GM18505 (cell line): ENCODE measurements around the gene LCN10.
"Not testable (repeated sequence)": the region's sequence is repeated elsewhere in the genome, so short reads cannot be mapped to it uniquely, and the experiment has no call there.

Experiments used
- ATAC-seq: cut with Tn5 transposase; IDR thresholded peaks from one replicate; pipeline ENCODE4 v1.9.1; 2021; ENCODE audit not compliant: unreplicated experiment
- POLR2A ChIP-seq: IDR thresholded peaks from 4 replicates; pipeline ENCODE4 v1.6.1; 2011; ENCODE audit warnings: borderline replicate concordance; ENCODE audit not compliant: insufficient read depth, insufficient read length; ENCODE audit errors: extremely low read depth

LCN10 gene

DNA sequence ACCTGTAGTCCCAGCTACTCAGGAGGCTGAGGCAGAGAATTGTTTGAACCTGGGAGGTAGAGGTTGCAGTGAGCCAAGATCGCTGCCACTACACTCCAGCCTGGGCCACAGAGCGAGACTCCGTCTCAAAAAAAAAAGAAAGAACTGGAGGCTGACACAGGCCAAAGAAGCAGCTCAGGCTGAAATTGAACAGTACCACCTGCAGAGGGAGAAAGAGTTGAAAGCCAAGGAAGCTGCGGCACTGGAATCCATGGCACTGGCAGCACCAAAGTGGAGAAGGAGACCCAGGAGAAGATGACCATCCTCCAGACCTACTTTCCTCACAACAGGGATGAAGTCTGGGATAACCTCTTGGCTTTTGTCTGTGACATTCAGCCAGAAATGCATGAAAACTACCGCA, 37.1 kb upstream of the LCN10 start:
- ATAC-seq = no peak

DNA sequence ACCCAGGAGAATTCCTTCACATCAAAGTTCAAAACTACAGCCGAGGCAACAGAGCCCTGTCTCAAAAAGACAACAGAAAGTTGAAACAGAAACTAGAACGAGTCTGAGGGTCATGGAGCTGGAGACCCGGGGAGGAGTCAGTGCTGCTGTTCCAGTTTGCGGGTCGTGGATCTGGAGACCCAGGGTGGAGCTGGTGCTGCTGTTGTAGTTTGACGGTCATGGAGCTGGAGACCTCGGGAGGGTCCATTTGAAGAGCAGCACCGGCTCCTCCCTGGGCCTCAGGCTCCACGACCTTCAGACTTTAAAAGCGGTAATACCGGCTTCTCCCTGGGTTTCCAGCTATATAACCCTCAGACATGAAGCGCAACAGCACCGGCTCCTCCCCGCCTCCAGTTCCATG, 34.6 kb upstream of the LCN10 start:
- no peak for TF ChIP-seq POLR2A
- no peak for ATAC-seq

More for the DNA sequence above, 37.1 kb upstream of the LCN10 start:
- TF ChIP-seq POLR2A = no peak

DNA sequence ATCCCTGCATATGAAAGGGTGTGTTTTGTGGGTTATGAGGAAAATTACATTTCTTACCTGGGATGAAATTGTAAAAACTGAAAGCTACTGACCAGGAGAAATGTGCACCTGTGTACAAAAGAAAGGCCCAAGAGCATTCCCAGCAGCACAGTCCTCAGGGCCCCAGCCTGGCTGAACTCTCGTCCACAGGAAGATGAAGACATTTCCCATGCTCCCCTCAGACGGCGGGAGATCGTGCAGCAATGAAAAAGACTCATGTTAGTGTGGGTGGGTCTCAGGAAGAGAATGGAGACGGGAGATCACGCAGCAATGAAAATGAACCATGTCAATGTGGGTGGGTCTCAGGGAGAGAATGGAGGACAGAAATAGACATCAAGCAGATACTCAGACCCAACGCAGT, 34.2 kb upstream of the LCN10 start:
- ATAC-seq = no peak
- no peak for TF ChIP-seq POLR2A

DNA sequence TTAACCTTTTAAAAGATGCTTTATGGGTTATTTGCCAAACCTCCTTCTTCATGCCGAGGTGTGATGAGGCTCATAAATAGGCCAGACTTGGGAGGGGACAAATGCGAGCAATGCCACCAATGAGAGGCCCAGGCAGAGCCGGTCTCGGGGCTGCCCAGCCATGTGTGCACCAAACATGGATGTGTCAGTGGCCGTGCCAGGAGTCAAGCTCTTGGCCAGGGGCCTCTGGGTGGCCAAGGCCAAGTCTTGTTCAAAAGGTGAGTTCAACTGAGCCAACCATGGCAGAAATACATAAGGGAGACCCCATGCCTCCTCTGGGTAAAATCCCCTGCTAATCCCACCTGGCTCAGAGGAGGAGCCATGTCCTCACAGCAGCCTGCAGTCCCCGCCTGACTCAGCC, 32.5 kb upstream of the LCN10 start:
- ATAC-seq = no peak
- TF ChIP-seq POLR2A = no peak

DNA sequence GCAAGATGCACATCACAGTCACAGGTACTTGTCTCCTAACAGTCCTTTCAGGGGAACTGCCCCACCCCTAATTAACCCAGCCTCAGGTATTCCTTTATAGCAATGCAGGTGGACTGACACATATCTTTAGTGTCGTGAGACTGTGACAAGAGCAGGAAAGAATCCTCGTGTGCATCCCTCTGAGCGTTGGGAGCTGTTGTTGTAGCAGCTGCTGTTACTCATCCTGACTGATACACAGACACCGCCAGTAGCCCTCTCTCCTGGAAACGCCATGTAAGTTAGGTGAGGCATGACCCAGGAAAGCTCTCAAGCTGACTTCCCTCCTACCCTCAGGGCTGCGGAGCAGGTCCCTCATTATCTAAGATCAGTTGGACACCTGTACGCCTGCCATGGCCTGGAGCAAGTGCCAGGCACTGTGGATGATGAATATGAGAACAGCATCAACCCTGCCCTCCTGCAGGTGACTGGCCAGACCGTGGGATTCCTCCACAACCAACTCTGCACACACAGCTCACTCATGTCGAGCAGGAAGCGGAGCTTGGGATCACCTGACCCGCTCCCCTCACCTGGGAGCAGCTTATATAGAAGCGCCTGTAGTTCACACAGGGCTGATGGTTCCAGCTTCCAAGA, 31.8 kb upstream of the LCN10 start:
- ATAC-seq = no peak
- TF ChIP-seq POLR2A = no peak

DNA sequence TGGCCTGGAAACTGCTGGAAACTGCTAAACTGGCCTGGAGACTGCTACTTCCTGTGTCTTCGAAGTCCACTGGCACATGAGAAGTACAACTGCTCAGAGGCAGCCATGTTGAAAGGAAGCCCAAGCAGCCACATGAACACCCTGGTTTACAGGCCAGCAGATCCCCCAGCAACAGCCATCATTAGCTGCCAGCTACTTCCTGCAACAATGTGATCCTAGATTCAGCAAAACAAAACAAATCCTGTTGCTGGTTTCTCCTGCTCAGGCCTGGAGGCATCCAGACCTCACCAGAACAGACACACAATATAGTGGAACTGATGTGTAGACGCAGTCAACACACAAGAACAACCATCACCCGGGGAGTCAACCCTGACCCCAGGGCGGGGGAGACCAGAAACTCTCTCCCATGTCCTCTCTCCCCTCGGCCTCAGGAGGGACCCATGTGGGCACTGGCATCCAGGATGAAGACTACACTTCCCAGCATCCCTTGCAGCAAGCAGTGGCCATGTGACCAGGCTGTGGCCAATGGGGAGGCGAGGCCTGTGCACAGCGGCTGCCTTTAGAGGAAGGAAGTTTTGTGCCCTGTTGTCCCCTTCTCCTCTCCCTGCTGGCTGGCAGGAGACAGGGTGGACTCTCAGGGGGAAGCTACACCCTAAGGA, 30.8 kb upstream of the LCN10 start:
- no peak for TF ChIP-seq POLR2A
- ATAC-seq = no peak

DNA sequence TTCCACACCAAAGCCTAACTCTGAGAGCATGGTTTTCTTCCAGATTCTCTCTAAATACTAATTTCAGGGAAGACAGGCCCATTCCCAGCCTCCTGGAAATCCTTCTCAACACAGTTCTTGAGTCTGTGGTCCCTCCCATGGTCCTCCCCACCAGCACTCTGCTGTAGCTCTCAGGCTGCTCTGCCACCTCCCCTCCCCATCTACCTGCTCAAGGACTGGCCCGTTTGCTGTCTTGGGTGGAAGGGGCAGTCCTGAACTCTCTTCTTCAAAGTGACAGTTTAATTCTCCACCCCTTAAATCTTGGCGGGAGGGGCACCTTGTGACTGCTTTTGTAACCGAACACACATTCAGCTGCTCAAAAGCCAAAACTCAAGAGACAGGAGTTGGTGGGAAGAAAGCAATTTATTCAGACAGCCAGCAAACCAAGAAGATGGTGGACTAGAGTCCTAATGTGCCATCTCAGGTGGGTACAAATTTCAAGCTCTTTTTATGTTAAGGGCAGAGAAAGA, 29.2 kb upstream of the LCN10 start:
- no peak for TF ChIP-seq POLR2A

DNA sequence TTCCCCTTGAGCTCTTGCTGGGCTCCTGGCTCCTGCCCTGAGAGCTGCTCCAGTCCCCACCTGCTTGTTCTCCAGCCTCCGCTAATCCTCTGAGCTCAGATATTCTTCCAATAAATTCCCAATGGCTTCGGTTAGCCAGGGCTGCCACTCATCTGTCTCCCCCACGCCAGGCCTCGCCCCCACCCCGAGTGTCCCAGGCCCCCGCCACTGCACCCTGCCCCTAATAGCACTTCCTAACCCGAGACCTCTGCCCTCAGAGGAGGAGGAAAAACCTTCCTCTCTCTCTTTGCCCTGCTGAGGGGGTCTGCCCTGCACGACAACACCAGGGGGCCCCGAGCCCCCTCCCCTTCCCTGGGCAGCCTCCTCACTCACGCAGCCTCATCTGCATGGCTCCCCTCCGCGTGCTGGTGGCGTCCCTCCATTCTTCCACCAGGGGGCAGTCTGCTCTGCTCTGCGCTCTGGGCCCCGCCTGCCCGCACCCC, 27.0 kb upstream of the LCN10 start:
- no peak for ATAC-seq
- TF ChIP-seq POLR2A = no peak

More for the DNA sequence above, 29.2 kb upstream of the LCN10 start:
- ATAC-seq = no peak

DNA sequence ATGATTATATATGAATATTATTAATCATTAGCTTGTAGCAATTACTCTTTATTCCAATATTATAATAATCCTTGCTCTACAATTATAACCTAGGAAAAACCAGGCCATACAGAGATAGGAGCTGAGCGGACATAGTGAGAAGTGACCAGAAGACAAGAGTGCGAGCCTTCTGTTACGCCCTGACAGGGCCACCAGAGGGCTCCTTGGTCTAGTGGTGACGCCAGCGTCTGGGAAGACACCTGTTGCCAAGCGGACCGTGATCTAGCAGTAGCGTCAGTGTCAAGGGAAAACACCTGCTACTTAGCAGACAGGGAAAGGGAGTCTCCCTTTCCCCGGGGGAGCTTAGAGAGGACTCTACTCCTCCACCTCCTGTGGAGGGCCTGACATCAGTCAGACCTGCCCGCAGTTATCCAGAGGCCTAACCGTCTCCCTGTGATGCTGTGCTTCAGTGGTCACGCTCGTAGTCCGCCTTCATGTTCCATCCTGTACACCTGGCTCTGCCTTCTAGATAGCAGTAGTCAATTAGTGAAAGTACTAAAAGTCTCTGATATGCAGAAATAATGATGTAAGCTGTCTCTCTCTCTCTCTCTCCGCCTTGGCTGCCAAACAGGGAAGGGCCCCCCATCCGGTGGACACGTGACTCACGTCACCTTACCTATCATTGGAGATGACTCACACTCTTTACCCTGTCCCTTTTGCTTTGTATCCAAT, 23.8 kb upstream of the LCN10 start:
- ATAC-seq = not testable (repeated sequence)

DNA sequence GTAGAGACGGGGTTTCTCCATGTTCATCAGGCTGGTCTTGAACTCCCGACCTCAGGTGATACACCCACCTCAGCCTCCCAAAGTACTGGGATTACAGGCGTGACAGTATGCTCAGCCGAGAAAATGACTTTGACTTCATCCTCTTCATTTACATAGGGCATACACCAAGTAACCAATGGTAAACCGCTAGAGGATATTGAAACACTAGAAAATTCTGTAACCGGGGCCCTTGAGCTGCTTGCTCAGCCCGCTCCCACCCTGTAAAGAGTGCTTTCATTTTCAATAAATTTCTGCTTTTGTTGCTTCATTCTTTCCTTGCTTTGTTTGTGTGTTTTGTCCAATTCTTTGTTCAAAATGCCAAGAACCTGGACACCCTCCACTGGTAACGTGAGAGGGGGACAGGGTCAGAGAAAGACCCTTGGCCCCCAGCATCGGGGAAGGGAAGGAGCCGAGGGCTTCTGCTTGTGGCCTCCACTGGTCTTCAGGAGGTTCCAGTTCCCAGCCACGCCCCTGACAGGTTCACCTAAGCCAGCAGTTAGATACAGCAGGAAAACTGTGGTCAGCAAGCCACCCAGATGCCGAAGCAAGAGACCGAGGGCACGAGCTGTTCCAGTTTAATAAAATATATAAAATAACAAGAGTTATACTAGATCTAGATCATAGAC, 23.1 kb upstream of the LCN10 start:
- not testable (repeated sequence) for ATAC-seq

DNA sequence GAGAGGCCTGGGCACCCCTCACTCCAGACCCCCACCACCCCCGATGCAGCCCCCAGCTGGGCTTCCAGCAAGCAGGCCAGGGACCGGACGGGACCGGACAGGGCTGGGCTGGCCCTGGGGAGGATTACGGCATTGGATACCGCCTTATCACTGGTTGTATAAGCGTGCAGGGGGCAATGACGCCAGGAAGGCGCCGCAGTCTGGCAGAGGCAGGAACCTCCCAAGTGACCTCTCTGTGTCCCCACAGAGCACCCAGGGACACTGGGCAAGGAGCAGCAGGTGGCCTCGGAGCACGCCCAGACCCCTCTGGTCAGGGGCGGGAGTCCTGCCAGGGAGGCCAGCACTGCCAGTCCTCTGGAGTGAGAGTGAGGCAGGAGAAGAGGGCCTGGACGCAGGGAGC, 22.3 kb upstream of the LCN10 start:
- no peak for TF ChIP-seq POLR2A
- no peak for ATAC-seq

DNA sequence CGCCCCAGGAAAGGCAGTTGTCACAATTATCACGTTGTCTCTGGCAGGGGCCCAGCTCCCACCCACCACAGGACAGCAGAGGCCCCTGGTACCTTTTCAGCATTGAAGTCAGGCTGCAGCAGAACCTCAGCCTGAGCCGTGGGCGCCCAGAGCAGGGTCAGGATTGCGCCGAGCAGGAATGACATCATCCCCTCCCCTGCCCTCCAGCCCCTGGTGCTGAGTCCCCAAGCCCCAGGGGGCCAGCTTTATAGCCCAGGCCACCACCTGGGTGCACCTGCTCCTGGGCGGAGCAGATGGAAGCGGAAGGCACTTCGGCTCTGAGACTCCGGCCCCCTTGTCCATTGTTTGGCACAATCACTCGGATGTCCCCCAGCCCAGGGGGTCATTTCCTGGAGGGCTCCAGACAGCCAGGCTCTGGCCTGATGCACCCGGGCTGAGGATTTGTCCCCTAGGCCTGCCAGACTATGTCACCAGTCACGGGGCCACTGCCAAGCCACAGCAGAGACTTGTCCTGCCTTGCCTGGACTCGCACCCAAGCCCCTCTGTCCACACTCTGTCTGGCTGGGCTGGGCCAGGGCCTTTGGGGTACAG, 21.7 kb upstream of the LCN10 start, which contains the start of gene LCN15:
Gene LCN15 (minus strand): TSS at position 218 of the 591 bp plus-strand sequence. CDS start 30 bp downstream, at position 188.
- no peak for TF ChIP-seq POLR2A
- ATAC-seq = no peak

DNA sequence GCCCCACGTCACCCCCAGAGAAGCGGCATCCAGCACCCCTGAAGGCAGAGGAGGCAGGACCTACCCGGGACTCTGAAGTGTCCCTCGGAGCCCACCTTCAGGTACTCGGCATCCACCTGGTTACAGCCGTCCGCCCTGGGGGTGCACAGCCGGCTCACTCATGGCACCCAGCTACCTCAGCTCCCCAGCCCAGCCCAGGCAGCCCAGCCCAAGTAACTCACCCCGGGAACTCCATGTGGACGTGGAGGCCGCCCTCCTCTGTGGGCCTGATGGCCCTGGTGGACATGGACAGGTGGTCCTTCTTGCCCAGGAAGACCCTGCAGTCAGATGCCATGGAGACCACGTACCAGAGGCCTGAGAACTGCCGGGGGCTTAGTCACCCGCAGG, 20.9 kb upstream of the LCN10 start:
- ATAC-seq = no peak

DNA sequence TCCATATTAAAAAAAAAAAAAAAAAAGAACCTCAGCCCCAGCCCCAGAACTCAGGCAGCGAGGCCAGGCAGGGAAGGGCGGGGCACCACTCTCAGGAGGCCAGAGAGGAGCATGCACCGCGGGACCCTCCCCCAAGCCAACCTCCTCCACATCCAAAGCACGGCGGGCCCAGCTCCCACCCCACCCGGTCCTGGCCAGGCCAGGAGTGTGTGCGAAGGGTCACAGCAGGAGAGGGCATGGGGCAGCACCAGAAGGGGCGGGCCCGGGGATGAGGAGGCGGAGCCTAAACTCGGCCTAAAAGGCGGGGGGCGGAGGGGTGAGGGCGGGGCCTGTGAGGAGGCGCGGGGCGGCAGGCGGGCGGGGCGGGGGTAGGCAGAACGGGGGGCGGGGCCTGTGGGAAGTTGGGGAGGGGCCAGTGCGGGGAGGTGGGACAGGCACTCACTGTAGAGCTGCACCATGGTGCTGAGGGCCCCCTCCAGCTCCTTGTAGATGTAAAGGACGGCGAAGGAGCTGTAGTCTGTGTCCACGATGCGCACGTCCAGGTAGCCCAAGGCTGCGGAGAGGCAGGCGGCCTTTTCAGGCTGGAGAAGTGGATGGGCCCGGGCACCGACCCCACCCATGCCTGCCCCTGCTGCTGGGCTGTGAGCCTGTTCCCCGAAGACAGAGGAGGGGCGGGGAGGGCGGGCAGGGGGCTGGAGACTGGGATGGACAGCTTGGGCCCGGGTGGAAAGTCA, 20.3 kb upstream of the LCN10 start:
- ATAC-seq = no peak
- TF ChIP-seq POLR2A = no peak

More for the DNA sequence above, 20.9 kb upstream of the LCN10 start:
- TF ChIP-seq POLR2A = no peak
